RWPE2 (cell line): ENCODE measurements around the gene SELENOI.
"Not testable (repeated sequence)": the region's sequence is repeated elsewhere in the genome, so short reads cannot be mapped to it uniquely, and the experiment has no call there.

Source experiments
- ATAC-seq: fragments of 200-7000 bp; cut with Tn5 transposase; 3 replicates; pipeline ENCODE4 v1.9.1; 2021; ENCODE audit warnings: low read depth
- DNase-seq: peaks from one replicate; pipeline ENCODE4 v3.0.0-alpha.2; 2020; ENCODE audit warnings: low spot score
- H3K27ac ChIP-seq: fragments of 450-650 bp; 2 replicates; pipeline ENCODE4 v1.5.1; 2017; ENCODE audit warnings: mild to moderate bottlenecking; ENCODE audit not compliant: poor library complexity, severe bottlenecking
- H3K27me3 ChIP-seq: fragments of 250-450 bp; sonication (Bioruptor Pico); 2 replicates; pipeline ENCODE4 v1.5.1; 2021; ENCODE audit warnings: mild to moderate bottlenecking, moderate library complexity; ENCODE audit not compliant: insufficient read depth, poor library complexity, severe bottlenecking
- H3K36me3 ChIP-seq: fragments of 250-450 bp; sonication (Bioruptor Pico); 2 replicates; pipeline ENCODE4 v1.5.1; 2020; ENCODE audit warnings: low read depth, mild to moderate bottlenecking, moderate library complexity
- H3K4me1 ChIP-seq: fragments of 250-450 bp; sonication (Bioruptor Pico); 2 replicates; pipeline ENCODE4 v1.5.1; 2021; ENCODE audit warnings: mild to moderate bottlenecking, moderate library complexity; ENCODE audit not compliant: insufficient read depth, poor library complexity, severe bottlenecking
- H3K4me3 ChIP-seq: fragments of 250-450 bp; sonication (Bioruptor Pico); 2 replicates; pipeline ENCODE4 v1.5.1; 2021; ENCODE audit warnings: mild to moderate bottlenecking, moderate library complexity; ENCODE audit not compliant: severe bottlenecking
- H3K9me3 ChIP-seq: fragments of 250-450 bp; sonication (Bioruptor Pico); 2 replicates; pipeline ENCODE4 v1.5.1; 2021; ENCODE audit warnings: mild to moderate bottlenecking, moderate library complexity; ENCODE audit not compliant: severe bottlenecking
- TF ChIP-seq, protein P1 (sequence below): fragments of 450-650 bp; IDR thresholded peaks from one replicate; pipeline ENCODE4 v1.5.1; 2017; ENCODE audit warnings: mild to moderate bottlenecking, moderate library complexity; ENCODE audit not compliant: poor library complexity, severe bottlenecking

The SELENOI gene

DNA sequence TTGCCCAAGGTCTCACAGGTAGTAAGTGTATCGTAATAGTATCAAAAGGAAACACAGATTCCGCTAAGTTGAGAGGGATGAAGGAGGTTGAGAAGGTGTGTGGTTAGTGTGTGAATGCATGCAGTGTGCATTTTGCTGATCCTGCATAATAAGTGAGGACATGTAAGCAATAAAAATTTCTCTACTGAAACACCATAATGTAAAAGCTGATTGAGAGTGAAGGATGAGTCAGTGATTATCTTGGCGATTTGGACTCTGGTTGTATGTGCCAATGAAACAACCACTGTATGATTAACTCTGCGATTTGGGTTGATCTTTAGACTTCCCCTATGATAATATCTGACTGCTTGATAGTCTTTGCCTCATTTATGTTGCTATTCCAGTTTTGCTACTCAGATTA is 17.4 kb downstream of the SELENOI start:
- DNase-seq (no peak), ATAC-seq (peak; percentile 70)
- peaks cover 8% of the 10 kb centered on the region for H3K4me1 ChIP-seq
- no peaks in the 10 kb centered on the region for H3K9me3 ChIP-seq
- no peak overlapping the region for H3K27ac ChIP-seq
- H3K27me3 ChIP-seq, result no peaks in the 10 kb centered on the region
- H3K36me3 ChIP-seq, result peaks cover 48% of the 10 kb centered on the region
- no peak overlapping the region for H3K4me3 ChIP-seq
- TF ChIP-seq, protein P1, sequence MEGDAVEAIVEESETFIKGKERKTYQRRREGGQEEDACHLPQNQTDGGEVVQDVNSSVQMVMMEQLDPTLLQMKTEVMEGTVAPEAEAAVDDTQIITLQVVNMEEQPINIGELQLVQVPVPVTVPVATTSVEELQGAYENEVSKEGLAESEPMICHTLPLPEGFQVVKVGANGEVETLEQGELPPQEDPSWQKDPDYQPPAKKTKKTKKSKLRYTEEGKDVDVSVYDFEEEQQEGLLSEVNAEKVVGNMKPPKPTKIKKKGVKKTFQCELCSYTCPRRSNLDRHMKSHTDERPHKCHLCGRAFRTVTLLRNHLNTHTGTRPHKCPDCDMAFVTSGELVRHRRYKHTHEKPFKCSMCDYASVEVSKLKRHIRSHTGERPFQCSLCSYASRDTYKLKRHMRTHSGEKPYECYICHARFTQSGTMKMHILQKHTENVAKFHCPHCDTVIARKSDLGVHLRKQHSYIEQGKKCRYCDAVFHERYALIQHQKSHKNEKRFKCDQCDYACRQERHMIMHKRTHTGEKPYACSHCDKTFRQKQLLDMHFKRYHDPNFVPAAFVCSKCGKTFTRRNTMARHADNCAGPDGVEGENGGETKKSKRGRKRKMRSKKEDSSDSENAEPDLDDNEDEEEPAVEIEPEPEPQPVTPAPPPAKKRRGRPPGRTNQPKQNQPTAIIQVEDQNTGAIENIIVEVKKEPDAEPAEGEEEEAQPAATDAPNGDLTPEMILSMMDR, result no peak

DNA sequence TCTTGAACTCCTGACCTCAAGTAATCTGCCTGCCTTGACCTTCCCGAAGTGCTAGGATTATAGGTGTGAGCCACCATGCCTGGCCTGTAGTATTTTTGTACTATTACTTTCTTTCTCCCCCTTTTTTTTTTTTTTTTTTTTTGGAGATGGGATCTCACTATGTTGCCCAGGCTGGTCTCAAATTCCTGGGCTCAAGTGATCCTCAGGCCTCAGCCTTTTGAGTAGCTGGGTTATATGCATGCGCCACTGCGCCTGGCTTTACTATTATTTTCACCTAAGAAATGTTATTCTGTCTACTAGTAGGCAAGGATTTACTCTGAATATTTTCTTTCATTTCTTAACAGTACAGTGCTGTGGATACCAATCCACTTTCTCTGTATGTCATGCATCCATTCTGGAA is 18.0 kb downstream of the SELENOI start:
- no peaks in the 10 kb centered on the region for H3K9me3 ChIP-seq
- peaks cover 52% of the 10 kb centered on the region for H3K36me3 ChIP-seq
- peaks cover 8% of the 10 kb centered on the region for H3K4me1 ChIP-seq
- H3K4me3 ChIP-seq, result no peak overlapping the region
- no peak for DNase-seq
- no peak for ATAC-seq
- H3K27me3 ChIP-seq, result no peaks in the 10 kb centered on the region
- no peak overlapping the region for H3K27ac ChIP-seq
- TF ChIP-seq, protein P1, result no peak

DNA sequence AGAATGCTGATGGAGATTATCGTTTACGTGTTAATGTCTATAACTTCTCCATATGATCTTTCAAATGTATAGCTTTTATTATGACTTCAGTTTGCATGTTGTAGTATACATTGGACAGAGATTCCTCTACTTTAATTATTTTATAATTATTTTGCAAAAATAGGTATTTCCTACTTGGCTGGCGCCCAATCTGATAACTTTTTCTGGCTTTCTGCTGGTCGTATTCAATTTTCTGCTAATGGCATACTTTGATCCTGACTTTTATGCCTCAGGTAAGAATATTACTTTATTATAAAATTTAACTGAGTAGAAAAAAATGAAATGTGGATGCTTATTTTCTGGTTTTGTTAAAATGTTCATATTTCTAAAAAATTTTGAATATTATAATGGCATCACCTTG is 18.7 kb downstream of the SELENOI start:
- no peaks in the 10 kb centered on the region for H3K27me3 ChIP-seq
- no peak overlapping the region for H3K4me3 ChIP-seq
- peaks cover 8% of the 10 kb centered on the region for H3K4me1 ChIP-seq
- no peak overlapping the region for H3K27ac ChIP-seq
- DNase-seq, result no peak
- no peaks in the 10 kb centered on the region for H3K9me3 ChIP-seq
- peaks cover 59% of the 10 kb centered on the region for H3K36me3 ChIP-seq
- TF ChIP-seq, protein P1, result no peak
- ATAC-seq, result no peak

DNA sequence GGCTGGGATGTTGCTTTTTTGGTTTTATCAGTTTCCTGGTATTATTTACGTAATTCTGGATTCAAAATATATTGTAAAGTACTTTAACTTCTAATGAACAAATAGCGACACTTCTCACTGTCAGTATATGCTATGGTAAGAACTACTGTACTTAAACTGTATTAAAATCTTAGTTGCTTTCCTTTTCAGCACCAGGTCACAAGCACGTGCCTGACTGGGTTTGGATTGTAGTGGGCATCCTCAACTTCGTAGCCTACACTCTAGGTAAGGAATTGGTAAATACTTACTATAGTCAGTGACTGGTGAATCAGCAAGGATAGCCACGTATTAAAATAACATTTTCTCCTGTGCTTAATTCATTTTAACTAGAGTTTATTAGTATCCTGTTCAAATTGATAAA is 21.0 kb downstream of the SELENOI start:
- ATAC-seq (no peak), DNase-seq (no peak)
- Histone ChIP-seq H3K36me3 (peaks cover 61% of the 10 kb centered on the region), H3K27ac (no peak overlapping the region), H3K27me3 (no peaks in the 10 kb centered on the region), H3K9me3 (no peaks in the 10 kb centered on the region), H3K4me3 (no peak overlapping the region), H3K4me1 (peaks cover 8% of the 10 kb centered on the region)
- TF ChIP-seq, protein P1, result no peak

DNA sequence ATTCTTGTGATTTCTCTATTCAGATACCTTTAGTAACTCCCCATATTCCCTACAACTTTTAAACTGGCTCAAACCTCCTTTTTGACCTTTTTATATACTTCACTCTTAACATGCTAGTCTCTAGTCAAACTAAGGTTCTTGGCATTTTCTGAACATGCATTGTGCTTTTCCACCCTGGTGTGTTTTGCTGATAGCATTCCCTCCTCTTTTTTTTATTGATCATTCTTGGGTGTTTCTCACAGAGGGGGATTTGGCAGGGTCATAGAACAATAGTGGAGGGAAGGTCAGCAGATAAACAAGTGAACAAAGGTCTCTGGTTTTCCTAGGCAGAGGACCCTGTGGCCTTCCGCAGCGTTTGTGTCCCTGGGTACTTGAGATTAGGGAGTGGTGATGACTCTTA is 23.7 kb downstream of the SELENOI start:
- H3K27ac ChIP-seq, H3K27me3 ChIP-seq, H3K9me3 ChIP-seq, H3K4me1 ChIP-seq, DNase-seq, ATAC-seq, H3K4me3 ChIP-seq: not testable (repeated sequence)
- H3K36me3 ChIP-seq, result peaks cover 71% of the 10 kb centered on the region

DNA sequence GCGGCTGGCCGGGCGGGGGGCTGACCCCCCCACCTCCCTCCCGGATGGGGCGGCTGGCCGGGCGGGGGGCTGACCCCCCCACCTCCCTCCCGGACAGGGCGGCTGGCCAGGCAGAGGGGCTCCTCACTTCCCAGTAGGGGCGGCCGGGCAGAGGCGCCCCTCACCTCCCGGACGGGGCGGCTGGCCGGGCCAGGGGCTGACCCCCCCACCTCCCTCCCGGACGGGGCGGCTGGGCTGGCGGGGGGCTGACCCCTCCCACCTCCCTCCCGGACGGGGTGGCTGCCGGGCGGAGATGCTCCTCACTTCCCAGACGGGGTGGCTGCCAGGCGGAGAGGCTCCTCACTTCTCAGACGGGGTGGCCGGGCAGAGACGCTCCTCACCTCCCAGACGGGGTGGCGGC is 25.0 kb downstream of the SELENOI start:
- not testable (repeated sequence) for H3K9me3 ChIP-seq, H3K4me3 ChIP-seq, H3K4me1 ChIP-seq, H3K27me3 ChIP-seq, H3K27ac ChIP-seq, DNase-seq, ATAC-seq
- peaks cover 72% of the 10 kb centered on the region for H3K36me3 ChIP-seq
